ENCODE measurements around the gene UBE4A. TPM values are rescaled to one million over a fixed set of nuclear protein-coding genes. Genes with fewer than 3 reads are reported as not detected.

The UBE4A gene
- total and polyA plus RNA-seq, 2 of the 4 experiments (the other 2 are of a cell fraction), result 15.2 to 69.7 TPM

DNA sequence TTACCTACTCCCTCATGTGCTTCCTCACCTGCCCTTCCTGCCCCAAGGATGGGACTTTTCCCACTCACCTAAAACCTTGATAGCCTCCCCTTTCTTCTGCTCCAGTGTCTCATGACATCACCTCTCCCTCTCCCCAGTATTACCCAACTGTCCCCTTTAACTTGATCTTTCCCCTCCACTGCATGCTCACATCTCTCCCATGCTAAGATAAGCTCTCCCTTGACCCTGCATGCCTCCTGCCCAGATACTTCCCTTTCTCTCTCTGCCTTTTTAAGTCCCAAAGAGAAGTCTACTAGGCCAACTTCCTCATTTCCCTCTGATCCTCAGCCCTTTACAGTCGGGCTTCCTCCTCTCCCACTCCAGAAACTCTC lies 40.1 kb upstream of the UBE4A start:
- no peak overlapping the region for H4K91ac ChIP-seq (ENCODE audit: insufficient read depth, low read depth, low read length)
- WGBS, 2 experiments (ENCODE audit: extremely low coverage in 2 of 2, insufficient read length in 1 of 2), result no CpG with 5 or more reads among the region's 1 CpG
- no peak overlapping the region for H2BK20ac ChIP-seq (ENCODE audit: low read depth, low read length)
- no peak overlapping the region for H3K56ac ChIP-seq (ENCODE audit: extremely low read depth, insufficient read depth, low read length)
- no peaks in the 10 kb centered on the region for H3K4me1 ChIP-seq (ENCODE audit: control insufficient read depth, insufficient read depth, low read length)
- no peak overlapping the region for H3K18ac ChIP-seq (ENCODE audit: low read depth, low read length)
- H3K9me3 ChIP-seq (ENCODE audit: control insufficient read depth, insufficient read depth, low read length), result no peaks in the 10 kb centered on the region
- H2BK5ac ChIP-seq (ENCODE audit: low read depth, low read length, poor library complexity, severe bottlenecking), result no peak overlapping the region
- ChIA-PET POLR2A (ENCODE audit: unreplicated experiment) (no interaction called here), CTCF (no interaction called here)
- peaks cover 12% of the 10 kb centered on the region; the same call in 1 of the 2 replicates for H3K27me3 ChIP-seq (ENCODE audit: control insufficient read depth, insufficient read depth, low read length)
- no peak overlapping the region for H3K4me3 ChIP-seq (ENCODE audit: insufficient read depth, low read depth, low read length)
- TF ChIP-seq SMC3 (IDR thresholded peaks at IDR 0.05; ENCODE audit: low read depth, low read length), result no peak
- TF ChIP-seq MAZ (IDR thresholded peaks at IDR 0.05; ENCODE audit: borderline replicate concordance, low read depth, low read length), result no peak
- TF ChIP-seq, protein P1, sequence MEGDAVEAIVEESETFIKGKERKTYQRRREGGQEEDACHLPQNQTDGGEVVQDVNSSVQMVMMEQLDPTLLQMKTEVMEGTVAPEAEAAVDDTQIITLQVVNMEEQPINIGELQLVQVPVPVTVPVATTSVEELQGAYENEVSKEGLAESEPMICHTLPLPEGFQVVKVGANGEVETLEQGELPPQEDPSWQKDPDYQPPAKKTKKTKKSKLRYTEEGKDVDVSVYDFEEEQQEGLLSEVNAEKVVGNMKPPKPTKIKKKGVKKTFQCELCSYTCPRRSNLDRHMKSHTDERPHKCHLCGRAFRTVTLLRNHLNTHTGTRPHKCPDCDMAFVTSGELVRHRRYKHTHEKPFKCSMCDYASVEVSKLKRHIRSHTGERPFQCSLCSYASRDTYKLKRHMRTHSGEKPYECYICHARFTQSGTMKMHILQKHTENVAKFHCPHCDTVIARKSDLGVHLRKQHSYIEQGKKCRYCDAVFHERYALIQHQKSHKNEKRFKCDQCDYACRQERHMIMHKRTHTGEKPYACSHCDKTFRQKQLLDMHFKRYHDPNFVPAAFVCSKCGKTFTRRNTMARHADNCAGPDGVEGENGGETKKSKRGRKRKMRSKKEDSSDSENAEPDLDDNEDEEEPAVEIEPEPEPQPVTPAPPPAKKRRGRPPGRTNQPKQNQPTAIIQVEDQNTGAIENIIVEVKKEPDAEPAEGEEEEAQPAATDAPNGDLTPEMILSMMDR (conservative IDR thresholded peaks at IDR 0.05; ENCODE audit: low read depth, low read length), result no peak
- no peak for TF ChIP-seq NFE2L2 (IDR thresholded peaks at IDR 0.05; ENCODE audit: low read depth, low read length)
- TF ChIP-seq USF2 (IDR thresholded peaks at IDR 0.05; ENCODE audit: low read depth, low read length), result no peak
- no peak for TF ChIP-seq MAFK (IDR thresholded peaks at IDR 0.05; ENCODE audit: low read depth, low read length)
- TF ChIP-seq FOS (IDR thresholded peaks at IDR 0.05; ENCODE audit: low read depth, low read length), result no peak
- no peak for TF ChIP-seq POLR2A (IDR thresholded peaks at IDR 0.05; ENCODE audit: low read depth, low read length)
- no peak for TF ChIP-seq MXI1 (IDR thresholded peaks at IDR 0.05; ENCODE audit: borderline replicate concordance, low read depth, low read length)
- no peak for TF ChIP-seq CEBPB (IDR thresholded peaks at IDR 0.05; ENCODE audit: low read depth, low read length)
- no peak for TF ChIP-seq RAD21 (IDR thresholded peaks at IDR 0.05; ENCODE audit: low read length)
- H3K14ac ChIP-seq (replicated peaks; ENCODE audit: low read depth, low read length), result no peak overlapping the region
- H3K36me3 ChIP-seq (ENCODE audit: control insufficient read depth, insufficient read depth, low read length), result no peaks in the 10 kb centered on the region
- no peak overlapping the region for H4K5ac ChIP-seq (ENCODE audit: low read depth, low read length)
- no peak overlapping the region for H3K4ac ChIP-seq (ENCODE audit: low read depth, low read length)
- in situ Hi-C loops (cut with MboI; ENCODE audit: low sequenced_read_pairs), result no loop called here
- no peak overlapping the region for H2AK5ac ChIP-seq (ENCODE audit: low read depth, low read length)
- intact Hi-C loops (cut with micrococcal nuclease), result no loop called here
- H3K4me2 ChIP-seq (ENCODE audit: low read depth, low read length), result no peak overlapping the region
- no peaks in the 10 kb centered on the region for H3K9me1 ChIP-seq (ENCODE audit: insufficient read depth, low read length)
- H4K20me1 ChIP-seq (ENCODE audit: insufficient read depth, low read length), result no peaks in the 10 kb centered on the region
- no peak overlapping the region for H2BK15ac ChIP-seq (ENCODE audit: low read depth, low read length)
- no peak overlapping the region for H2AK9ac ChIP-seq (replicated peaks; ENCODE audit: low read depth, low read length, poor library complexity)
- H2BK120ac ChIP-seq (ENCODE audit: low read depth, low read length), result no peak overlapping the region
- no peak overlapping the region for H2AFZ ChIP-seq (replicated peaks; ENCODE audit: low read length, poor library complexity)
- no peak overlapping the region for H3K27ac ChIP-seq (ENCODE audit: insufficient read depth, low read length)
- dilution Hi-C loops (cut with HindIII; ENCODE audit: low sequenced_read_pairs, unreplicated experiment), result no loop called here
- BruUV-seq (replicated peaks), result no TSS peak
- no peak overlapping the region for H4K8ac ChIP-seq (ENCODE audit: low read depth in 2 of 2, low read length in 2 of 2)
- no peak overlapping the region for H3K9ac ChIP-seq (ENCODE audit: low read depth, low read length)
- ATAC-seq (ENCODE audit: low read depth) (no peak), DNase-seq (no peak)
- no peaks in the 10 kb centered on the region for H3K79me1 ChIP-seq (ENCODE audit: low read depth in 1 of 2, low read length in 2 of 2)
- no peak overlapping the region for H3K23ac ChIP-seq (ENCODE audit: low read depth, low read length)
